IPS-20b (cell line): ENCODE results near the gene MYO5C.

Experiments
- H3K27ac ChIP-seq: one replicate; pipeline ENCODE4 v1.5.1; 2013; ENCODE audit warnings: low read length
- H3K27me3 ChIP-seq: 2 replicates; pipeline ENCODE4 v1.6.1; 2013; ENCODE audit warnings: mild to moderate bottlenecking, low read length, inconsistent platforms; ENCODE audit not compliant: insufficient read depth
- H3K36me3 ChIP-seq: 2 replicates; pipeline ENCODE4 v1.6.1; 2013; ENCODE audit warnings: low read depth, mild to moderate bottlenecking, inconsistent platforms, low read length, moderate library complexity; ENCODE audit not compliant: insufficient read depth
- H3K4me1 ChIP-seq: 2 replicates; pipeline ENCODE4 v1.6.1; 2013; ENCODE audit warnings: mild to moderate bottlenecking, control low read depth, inconsistent platforms, low read length, moderate library complexity; ENCODE audit not compliant: insufficient read depth
- H3K4me3 ChIP-seq: 2 replicates; pipeline ENCODE4 v1.5.1; 2013; ENCODE audit warnings: mild to moderate bottlenecking, low read length, inconsistent platforms
- H3K9ac ChIP-seq: 2 replicates; pipeline ENCODE4 v1.6.1; 2013; ENCODE audit warnings: low read depth, mild to moderate bottlenecking, inconsistent platforms, low read length, moderate library complexity
- H3K9me3 ChIP-seq: 2 replicates; pipeline ENCODE4 v1.6.1; 2013; ENCODE audit warnings: mild to moderate bottlenecking, low read depth, low read length, inconsistent platforms; ENCODE audit not compliant: insufficient read depth

The MYO5C gene

GRCh38 chr15:52303093-52303772, 7.6 kb upstream of the MYO5C start:
- Histone ChIP-seq H3K36me3 (no peaks in the 10 kb centered on the region), H3K9me3 (no peaks in the 10 kb centered on the region), H3K27ac (no peak overlapping the region), H3K9ac (no peak overlapping the region), H3K27me3 (no peaks in the 10 kb centered on the region), H3K4me3 (no peak overlapping the region), H3K4me1 (no peaks in the 10 kb centered on the region)

DNA sequence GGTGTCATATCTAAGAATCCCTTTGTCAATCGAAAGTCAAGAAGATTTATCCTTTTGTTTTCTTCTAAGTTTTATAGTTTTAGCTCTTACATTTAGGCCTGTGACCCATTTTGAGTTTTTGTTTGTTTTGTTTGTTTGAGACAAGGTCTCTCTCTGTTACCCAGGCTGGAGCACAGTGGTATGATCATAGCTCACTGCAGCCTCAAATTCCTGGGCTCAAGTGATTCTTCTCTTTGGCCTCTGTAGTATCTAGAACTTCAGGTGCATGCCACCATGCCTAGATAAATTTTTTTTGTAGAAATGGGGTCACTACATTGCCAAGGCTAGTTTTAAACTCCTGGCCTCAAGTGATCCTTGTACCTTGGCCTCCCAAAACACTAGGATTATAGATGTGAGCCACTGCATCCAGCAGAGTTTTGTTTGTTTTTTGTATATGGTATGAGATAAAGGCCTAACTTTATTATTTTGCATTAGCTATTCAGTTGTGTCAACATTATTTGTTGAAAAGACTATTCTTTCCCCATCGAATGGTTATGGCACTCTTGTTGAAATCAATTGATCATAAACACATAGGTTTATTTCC, 5.8 kb upstream of the MYO5C start:
- Histone ChIP-seq H3K4me1 (no peaks in the 10 kb centered on the region), H3K27me3 (no peaks in the 10 kb centered on the region), H3K36me3 (no peaks in the 10 kb centered on the region), H3K27ac (no peak overlapping the region), H3K9me3 (no peaks in the 10 kb centered on the region), H3K4me3 (no peak overlapping the region), H3K9ac (no peak overlapping the region)

DNA sequence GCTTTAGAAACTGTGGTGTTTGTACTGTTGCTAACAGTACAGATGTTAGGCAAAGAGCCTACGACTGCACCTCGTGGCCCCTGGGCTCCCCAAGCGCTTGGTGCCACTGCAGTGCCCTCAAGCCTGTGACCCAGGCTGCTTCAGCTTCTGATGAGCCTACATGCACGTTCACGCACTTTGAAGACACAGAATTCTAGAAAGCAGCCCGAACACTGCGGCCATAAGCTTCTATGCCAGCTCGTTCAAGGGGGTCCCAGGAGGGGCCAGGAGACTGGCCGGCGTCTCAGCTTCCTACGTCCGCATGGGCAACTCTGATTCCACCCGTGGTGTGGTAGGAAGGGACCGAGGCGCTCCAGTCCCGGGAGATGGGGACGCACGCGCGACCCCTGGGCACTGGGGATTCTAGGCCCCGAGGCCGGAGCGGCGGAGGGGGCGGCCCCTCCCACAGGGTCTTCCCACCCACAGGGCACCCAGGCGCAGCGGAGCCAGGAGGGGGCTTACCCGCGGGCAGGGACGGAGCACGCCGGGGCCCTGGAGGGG, 653 bp downstream of the MYO5C start:
- H3K36me3 ChIP-seq, result peaks cover 11% of the 10 kb centered on the region
- H3K27me3 ChIP-seq, result peaks cover 4% of the 10 kb centered on the region; the same call in 1 of the 2 replicates
- no peak overlapping the region for H3K27ac ChIP-seq
- H3K4me1 ChIP-seq, result peaks cover 5% of the 10 kb centered on the region; the same call in 1 of the 2 replicates
- H3K4me3 ChIP-seq, result peak overlapping the region; percentile 81
- H3K9ac ChIP-seq, result peak overlapping the region; percentile 70; the same call in 1 of the 2 replicates
- H3K9me3 ChIP-seq, result no peaks in the 10 kb centered on the region

- H3K9me3 ChIP-seq, result no peaks in the 10 kb centered on the region
- H3K4me1 ChIP-seq, result peaks cover 9% of the 10 kb centered on the region; the same call in 1 of the 2 replicates
- H3K4me3 ChIP-seq, result no peak overlapping the region
- no peak overlapping the region for H3K27ac ChIP-seq
- no peak overlapping the region for H3K9ac ChIP-seq
- peaks cover 4% of the 10 kb centered on the region; the same call in 1 of the 2 replicates for H3K27me3 ChIP-seq
- H3K36me3 ChIP-seq, result peaks cover 11% of the 10 kb centered on the region
Observed at GRCh38 chr15:52292780-52293392, 2.7 kb downstream of the MYO5C start.

GRCh38 chr15:52291204-52291603, 4.4 kb downstream of the MYO5C start:
- Histone ChIP-seq H3K4me1 (peaks cover 8% of the 10 kb centered on the region; the same call in 1 of the 2 replicates), H3K36me3 (peaks cover 11% of the 10 kb centered on the region), H3K27ac (no peak overlapping the region), H3K9me3 (no peaks in the 10 kb centered on the region), H3K9ac (no peak overlapping the region), H3K27me3 (peaks cover 4% of the 10 kb centered on the region; the same call in 1 of the 2 replicates), H3K4me3 (no peak overlapping the region)

DNA sequence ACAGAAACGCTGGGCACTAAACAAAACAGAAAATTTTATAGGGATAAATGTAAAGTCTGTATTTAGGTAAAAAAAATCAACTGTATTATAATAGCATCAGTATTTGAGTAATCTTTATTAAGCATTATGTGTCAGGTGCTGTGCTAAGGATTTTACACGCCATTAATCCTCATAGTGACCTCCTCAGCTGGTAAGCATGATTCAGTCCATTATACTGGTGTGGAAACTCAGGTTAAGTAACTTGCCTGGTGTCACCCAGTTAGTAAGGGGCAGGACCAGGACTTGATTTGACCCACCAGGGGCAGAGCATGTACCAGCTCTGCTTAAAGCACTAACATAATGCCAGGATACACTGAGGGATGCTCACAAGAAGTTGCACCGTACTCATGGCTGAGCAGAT, 4.8 kb downstream of the MYO5C start:
- Histone ChIP-seq H3K36me3 (peaks cover 11% of the 10 kb centered on the region), H3K9ac (no peak overlapping the region), H3K4me3 (no peak overlapping the region), H3K27me3 (peaks cover 4% of the 10 kb centered on the region; the same call in 1 of the 2 replicates), H3K9me3 (no peaks in the 10 kb centered on the region), H3K4me1 (peaks cover 5% of the 10 kb centered on the region; the same call in 1 of the 2 replicates), H3K27ac (no peak overlapping the region)

DNA sequence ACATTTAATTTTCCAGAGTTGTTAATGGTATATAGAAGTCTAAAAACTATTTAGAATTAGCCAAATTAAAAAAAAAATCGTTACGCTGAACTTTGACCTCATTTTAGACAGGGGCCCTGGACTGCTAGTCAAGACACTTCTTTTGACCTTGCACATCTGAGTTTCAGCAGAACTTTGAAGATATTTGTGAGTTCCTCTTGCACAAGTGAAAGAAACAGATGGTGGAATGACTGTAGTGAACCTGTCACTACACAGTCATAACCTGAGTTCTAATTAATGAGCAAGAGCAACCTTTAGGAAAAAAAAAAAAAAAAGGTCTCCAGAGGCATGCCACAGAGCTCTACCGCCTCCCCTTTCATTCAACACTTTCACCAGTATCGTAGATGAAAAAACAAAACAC, 5.3 kb downstream of the MYO5C start:
- Histone ChIP-seq H3K9ac (no peak overlapping the region), H3K9me3 (no peaks in the 10 kb centered on the region), H3K27me3 (peaks cover 4% of the 10 kb centered on the region; the same call in 1 of the 2 replicates), H3K27ac (no peak overlapping the region), H3K36me3 (peaks cover 11% of the 10 kb centered on the region), H3K4me1 (peaks cover 5% of the 10 kb centered on the region; the same call in 1 of the 2 replicates), H3K4me3 (no peak overlapping the region)

GRCh38 chr15:52289629-52290081, 5.9 kb downstream of the MYO5C start:
- Histone ChIP-seq H3K36me3 (peaks cover 11% of the 10 kb centered on the region), H3K4me3 (no peak overlapping the region), H3K27me3 (peaks cover under 1% of the 10 kb centered on the region; the same call in 1 of the 2 replicates), H3K9ac (no peak overlapping the region; the same call in 1 of the 2 replicates), H3K9me3 (no peaks in the 10 kb centered on the region), H3K27ac (no peak overlapping the region), H3K4me1 (peaks cover 5% of the 10 kb centered on the region; the same call in 1 of the 2 replicates)

- Histone ChIP-seq H3K27ac (no peak overlapping the region), H3K4me1 (peaks cover 5% of the 10 kb centered on the region; the same call in 1 of the 2 replicates), H3K9me3 (no peaks in the 10 kb centered on the region), H3K27me3 (no peaks in the 10 kb centered on the region), H3K4me3 (no peak overlapping the region), H3K36me3 (peaks cover 11% of the 10 kb centered on the region), H3K9ac (no peak overlapping the region)
Observed at GRCh38 chr15:52288986-52289385, 6.6 kb downstream of the MYO5C start.

DNA sequence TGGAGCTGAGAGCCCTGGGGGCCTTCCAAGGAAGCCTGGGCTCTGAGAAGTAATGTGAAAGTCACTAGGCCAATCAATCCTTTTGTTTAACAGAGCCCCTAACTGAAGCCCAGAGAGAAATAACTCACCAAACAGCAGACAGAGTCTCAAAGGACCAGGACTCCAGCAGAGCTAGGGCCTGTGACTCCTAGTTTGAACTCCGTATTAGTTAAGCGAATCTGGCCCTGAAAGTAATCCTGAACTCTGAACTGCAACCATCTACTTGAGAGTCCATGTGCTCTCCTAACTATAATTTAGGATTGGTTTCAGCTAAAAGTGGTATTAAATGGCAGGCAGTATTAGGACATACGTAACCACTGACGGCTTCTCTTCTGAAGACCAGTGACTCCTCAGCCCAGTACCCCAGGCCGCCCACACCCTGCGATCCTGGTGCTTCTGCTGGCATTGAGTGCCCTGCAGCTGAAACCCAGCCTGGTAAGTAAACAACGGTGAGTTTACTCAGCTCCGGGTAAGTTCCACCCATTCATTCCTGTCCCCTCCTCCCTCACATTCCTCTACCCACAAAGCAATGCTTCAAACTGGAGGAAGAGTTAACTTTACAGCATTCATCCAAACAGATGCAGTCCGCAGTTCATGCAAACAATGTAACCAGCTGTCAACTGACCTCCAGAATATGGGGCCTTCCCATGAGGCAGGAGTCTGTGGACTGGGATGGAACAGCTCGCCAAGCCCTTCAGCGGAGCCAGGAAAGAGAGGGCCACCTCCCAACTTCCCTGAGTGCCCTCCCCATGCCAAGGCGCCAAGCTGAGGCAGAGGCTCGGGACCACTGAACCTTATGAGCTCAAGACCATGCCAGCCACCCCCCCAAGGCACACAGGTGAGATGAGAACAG, 7.3 kb downstream of the MYO5C start:
- Histone ChIP-seq H3K27me3 (no peaks in the 10 kb centered on the region), H3K36me3 (peaks cover 11% of the 10 kb centered on the region), H3K9me3 (no peaks in the 10 kb centered on the region), H3K4me1 (peaks cover 5% of the 10 kb centered on the region; the same call in 1 of the 2 replicates), H3K9ac (no peak overlapping the region; the same call in 1 of the 2 replicates), H3K4me3 (no peak overlapping the region), H3K27ac (no peak overlapping the region)

- H3K9ac ChIP-seq, result no peak overlapping the region
- no peak overlapping the region for H3K27ac ChIP-seq
- no peak overlapping the region for H3K4me3 ChIP-seq
- peaks cover 2% of the 10 kb centered on the region for H3K36me3 ChIP-seq
- H3K9me3 ChIP-seq, result no peaks in the 10 kb centered on the region
- peaks cover 5% of the 10 kb centered on the region; the same call in 1 of the 2 replicates for H3K4me1 ChIP-seq
- H3K27me3 ChIP-seq, result no peaks in the 10 kb centered on the region
Observed at GRCh38 chr15:52287114-52287513, 8.5 kb downstream of the MYO5C start.
